Measurements from ENCODE around the gene SNCG.
A peak's percentile ranks its signal among the peaks of the same experiment; 100 is the strongest.
"Not testable (repeated sequence)": the region's sequence is repeated elsewhere in the genome, so short reads cannot be mapped to it uniquely, and the experiment has no call there.

The SNCG gene

GRCh38 chr10:86958116-86958900, at the start of gene SNCG:
Gene SNCG, plus strand, starts transcription at chr10:86958599. Its CDS starts 99 bp downstream, at chr10:86958698.
- peak; percentile 30 for DNase-seq (ENCODE audit: low spot score)

- no peak for DNase-seq (ENCODE audit: low spot score)
Observed at GRCh38 chr10:86914734-86915133, 43.7 kb upstream of the SNCG start.

- DNase-seq (ENCODE audit: low spot score) = no peak
Observed at GRCh38 chr10:86918022-86918471, 40.4 kb upstream of the SNCG start.

DNA sequence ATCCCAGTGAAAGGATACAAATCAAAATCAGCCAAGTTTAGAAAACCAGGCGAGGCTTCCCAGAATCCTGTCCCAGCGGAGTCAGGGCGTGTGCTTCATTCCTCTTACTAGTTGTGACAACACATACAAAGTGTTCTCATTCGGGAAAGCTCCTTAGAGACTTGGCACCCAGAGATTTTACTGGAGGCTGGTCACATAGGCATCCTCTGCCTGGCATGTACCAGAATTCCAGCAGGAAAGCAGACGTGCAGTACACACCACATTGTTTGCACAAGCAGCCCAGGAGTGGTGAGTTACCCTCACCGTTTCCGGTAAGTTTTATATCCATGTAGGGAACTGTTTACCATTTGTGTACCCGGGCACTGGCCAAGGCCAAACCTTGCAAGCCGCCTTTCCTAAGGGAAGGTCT, 35.8 kb upstream of the SNCG start:
- no peak for DNase-seq (ENCODE audit: low spot score)

- no peak for DNase-seq (ENCODE audit: low spot score)
Observed at GRCh38 chr10:86929468-86930380, 28.7 kb upstream of the SNCG start.

GRCh38 chr10:86931872-86932271, 26.5 kb upstream of the SNCG start:
- DNase-seq (ENCODE audit: low spot score) = no peak

DNA sequence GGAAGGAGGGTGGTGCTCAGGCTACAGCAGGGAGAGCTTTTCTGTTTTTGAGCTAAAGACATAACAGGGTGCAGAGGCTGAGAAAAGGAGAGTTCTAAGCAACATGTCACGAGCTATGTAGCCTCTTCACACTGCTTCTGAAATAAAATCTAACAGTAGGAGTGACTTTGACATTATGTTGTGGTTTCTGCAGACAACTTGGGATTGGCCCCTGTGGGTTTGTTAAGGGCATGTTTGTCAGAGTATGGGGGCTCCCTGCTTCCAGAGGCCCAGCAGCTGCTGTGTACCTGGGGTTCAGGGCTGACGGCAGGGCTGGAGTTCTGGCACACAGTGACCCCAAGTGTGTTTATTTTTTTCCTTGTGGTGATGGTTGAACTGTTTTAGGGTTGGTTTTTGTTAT, 25.7 kb upstream of the SNCG start:
- DNase-seq (ENCODE audit: low spot score) = no peak

DNA sequence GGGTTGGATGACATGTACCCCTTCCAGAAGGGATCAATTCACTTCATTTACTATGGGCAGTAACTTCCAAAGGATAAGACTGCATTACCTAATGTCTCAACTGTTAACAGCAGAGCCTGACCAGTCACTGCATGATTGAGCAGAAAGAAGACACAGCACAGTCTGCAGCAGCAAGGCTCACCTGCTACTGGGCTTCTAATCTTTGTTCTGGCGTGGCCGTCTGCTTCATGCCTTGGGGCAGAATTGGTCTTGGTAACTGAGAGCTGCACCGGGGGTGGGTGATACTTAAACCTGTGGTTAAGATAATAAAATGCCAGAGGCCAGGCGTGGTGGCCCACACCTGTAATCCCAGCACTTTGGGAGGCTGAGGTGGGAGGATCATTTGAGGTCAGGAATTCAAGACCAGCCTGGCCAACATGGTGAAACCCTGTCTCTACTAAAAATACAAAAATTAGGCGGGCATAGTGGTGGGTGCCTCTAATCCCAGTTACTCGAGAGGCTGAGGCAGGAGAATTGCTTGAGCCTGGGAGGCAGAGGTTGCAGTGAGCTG, 24.2 kb upstream of the SNCG start:
- not testable (repeated sequence) for DNase-seq (ENCODE audit: low spot score)

DNA sequence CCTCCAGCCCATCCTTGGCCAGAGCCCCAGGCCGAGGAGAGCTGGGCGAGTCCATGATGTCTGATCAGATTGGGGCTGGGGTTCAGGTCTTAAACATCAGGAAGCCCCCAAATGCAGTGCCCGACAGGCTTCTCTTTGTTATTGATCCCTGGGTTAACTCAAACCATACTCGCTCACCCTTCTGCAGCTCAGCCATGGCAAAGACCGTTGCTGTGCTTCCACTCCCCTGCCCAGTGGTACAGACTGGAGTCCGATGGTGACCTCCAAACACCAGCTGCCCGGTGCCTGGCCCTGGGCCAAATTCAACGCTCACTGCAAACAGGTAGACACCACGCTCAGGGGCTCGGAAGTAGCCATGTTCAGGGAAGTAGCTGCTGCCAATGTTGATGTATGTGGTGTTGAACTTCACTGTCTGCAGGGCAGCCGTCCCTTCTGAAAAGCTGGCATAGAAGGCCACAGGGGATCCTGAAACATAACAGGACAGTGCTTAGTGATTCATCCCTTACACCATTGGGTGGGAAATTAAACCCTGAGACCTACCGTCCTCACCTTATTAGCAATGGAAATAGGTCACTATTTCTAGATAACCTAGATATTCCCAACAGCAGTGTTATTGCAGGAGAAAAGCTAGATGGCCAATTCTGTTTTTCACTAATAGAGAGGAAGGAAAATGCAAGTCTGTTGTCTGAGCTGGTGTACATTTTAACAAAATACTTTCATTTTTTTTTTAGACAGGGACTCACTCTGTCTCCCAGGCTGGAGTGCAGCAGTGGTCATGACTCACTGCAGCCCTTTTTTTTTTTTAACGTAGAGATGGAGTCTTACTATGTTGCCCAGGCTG, 21.5 kb upstream of the SNCG start:
- DNase-seq (ENCODE audit: low spot score) = no peak

DNA sequence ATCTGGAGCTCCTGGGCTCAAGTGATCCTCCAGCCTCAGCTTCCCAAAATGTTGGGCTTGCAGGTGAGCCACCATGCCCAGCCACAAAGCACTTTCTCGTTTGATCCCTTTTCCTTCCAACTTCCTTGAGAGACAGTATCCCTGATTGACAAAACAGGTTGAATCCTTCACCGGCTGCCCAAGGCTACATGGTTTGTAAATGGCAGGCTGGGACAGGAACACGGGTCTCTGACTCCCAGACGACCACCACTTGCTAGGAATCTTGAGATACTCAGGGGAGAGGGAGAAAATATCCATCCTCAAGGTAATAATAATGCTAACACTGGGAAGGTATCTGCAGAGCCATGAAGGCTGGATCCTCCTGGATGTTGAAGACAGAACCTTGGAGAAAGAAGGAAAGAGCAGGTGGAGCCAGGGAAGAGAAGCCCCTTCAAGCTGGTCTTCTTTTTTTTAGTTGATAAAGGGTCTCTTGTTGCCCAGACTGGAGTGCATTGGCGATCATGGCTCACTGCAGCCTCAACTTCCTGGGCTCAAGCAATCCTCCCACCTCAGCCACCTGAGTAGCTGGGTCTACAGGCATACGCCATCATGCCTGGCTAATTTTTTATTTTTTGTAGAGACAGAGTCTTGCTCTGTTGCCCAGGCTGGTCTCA, 20.8 kb upstream of the SNCG start:
- no peak for DNase-seq (ENCODE audit: low spot score)

- no peak for DNase-seq (ENCODE audit: low spot score)
Observed at GRCh38 chr10:86938260-86938659, 20.1 kb upstream of the SNCG start.

- not testable (repeated sequence) for DNase-seq (ENCODE audit: low spot score)
Observed at GRCh38 chr10:86940076-86940475, 18.3 kb upstream of the SNCG start.

- no peak for DNase-seq (ENCODE audit: low spot score)
Observed at GRCh38 chr10:86940677-86941076, 17.7 kb upstream of the SNCG start.

DNA sequence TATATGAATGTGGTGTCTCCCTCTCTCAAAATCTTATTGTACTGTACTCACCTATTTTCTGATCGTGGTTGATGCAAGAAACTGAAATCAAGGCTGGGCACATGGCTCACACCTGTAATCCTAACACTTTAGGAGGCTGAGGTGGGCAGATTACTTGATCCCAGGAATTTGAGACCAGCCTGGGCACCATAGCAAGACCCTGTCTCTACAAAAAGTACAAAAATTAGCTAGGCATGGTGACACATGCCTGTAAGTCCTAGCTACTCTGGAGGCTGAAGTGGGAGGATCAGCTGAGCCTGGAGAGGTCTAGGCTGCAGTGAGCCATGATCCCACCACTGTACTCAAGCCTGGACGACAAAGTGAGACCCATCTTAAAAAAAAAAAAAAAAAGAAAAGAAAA, 17.0 kb upstream of the SNCG start:
- no peak for DNase-seq (ENCODE audit: low spot score)

GRCh38 chr10:86941991-86942421, 16.4 kb upstream of the SNCG start:
- DNase-seq (ENCODE audit: low spot score) = no peak

GRCh38 chr10:86942441-86943315, 15.7 kb upstream of the SNCG start:
- DNase-seq (ENCODE audit: low spot score) = no peak

DNA sequence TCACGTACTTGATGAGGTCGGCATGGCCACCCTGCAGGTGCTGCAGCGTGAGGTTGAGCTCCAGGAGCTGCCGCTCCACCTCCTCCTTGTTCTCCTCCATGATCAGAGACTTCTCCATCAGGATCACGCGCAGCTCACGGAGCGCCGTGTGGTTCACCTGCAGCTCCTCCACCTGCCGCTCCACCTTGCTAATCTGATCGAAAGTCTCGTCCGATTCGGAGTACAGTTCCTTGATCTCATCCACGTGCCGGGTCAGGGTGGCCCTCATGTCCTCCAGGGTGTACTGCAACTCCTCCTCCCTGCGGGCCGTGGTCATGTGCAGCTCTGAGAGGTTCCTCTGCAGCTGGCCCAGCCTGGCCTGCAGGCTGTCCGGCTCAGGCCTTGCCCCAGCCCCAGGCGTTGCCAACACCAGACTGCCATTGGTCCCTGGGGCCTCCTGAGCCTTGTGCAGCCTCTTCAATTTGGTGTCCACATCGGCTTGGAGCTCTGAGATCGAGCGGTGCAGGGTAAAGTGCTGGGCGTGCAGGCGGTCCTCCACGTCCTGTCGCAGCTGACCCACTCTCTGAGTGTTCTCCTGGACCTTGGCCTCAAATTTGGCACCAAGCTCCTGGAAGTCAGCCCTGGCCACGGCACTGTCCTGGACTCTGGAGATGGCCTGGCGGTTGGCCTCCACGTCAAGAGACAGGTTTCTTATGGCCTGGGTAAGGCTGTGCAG, 14.9 kb upstream of the SNCG start:
- no peak for DNase-seq (ENCODE audit: low spot score)

GRCh38 chr10:86944031-86944419, 14.4 kb upstream of the SNCG start:
- no peak for DNase-seq (ENCODE audit: low spot score)

DNA sequence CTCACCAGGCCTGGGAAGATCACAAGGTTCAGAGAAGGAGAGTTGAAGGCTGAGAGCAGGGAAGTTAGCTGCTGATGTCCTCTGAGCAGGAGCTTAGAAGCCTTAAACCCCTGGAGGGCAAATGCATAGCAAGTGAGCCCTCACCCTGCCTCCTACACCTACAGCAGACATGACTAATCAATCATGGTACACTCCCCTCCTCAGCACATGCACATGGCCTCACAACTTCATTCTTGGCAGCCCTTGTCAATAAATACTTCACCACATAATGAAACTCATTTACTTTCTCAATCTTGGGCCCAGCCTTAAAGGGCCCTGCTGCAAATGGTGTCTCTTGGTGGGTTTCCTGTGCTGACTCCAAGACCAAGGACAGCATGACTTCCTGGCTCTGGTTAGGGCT, 13.9 kb upstream of the SNCG start:
- DNase-seq (ENCODE audit: low spot score) = no peak

GRCh38 chr10:86944907-86945306, 13.5 kb upstream of the SNCG start:
- no peak for DNase-seq (ENCODE audit: low spot score)

Measured in kidney capillary endothelial cell (primary cell).